H9 (cell line): ENCODE measurements around the gene RPS21. TPM values are rescaled to one million over a fixed set of nuclear protein-coding genes. Genes with fewer than 3 reads are reported as not detected.

Experiments used
- DNase-seq: peaks from one replicate; pipeline ENCODE4 v3.0.0-alpha.2; 2017
- H2AFZ ChIP-seq: one replicate; pipeline ENCODE4 v1.6.1; 2013; ENCODE audit warnings: mild to moderate bottlenecking, low read length, control low read depth, moderate library complexity
- H2AK5ac ChIP-seq: 2 replicates; pipeline ENCODE4 v1.6.1; 2013; ENCODE audit warnings: low read length, control low read depth, mixed read lengths; ENCODE audit not compliant: insufficient read length
- H2BK120ac ChIP-seq: one replicate; pipeline ENCODE4 v1.6.1; 2013; ENCODE audit warnings: low read depth, mild to moderate bottlenecking, low read length, control low read depth, inconsistent platforms; ENCODE audit not compliant: poor library complexity, severe bottlenecking
- H2BK12ac ChIP-seq: 2 replicates; pipeline ENCODE4 v1.6.1; 2013; ENCODE audit warnings: low read length, control low read depth, mixed read lengths, low read depth; ENCODE audit not compliant: insufficient read length
- H2BK15ac ChIP-seq: 2 replicates; pipeline ENCODE4 v1.6.1; 2013; ENCODE audit warnings: low read depth, low read length, control low read depth
- H2BK20ac ChIP-seq: one replicate; pipeline ENCODE4 v1.6.1; 2013; ENCODE audit warnings: low read depth, mild to moderate bottlenecking, low read length, control low read depth, inconsistent platforms; ENCODE audit not compliant: poor library complexity, severe bottlenecking
- H2BK5ac ChIP-seq: 2 replicates; pipeline ENCODE4 v1.6.1; 2013; ENCODE audit warnings: low read length, control low read depth, mixed read lengths; ENCODE audit not compliant: insufficient read length
- H3K14ac ChIP-seq: 2 replicates; pipeline ENCODE4 v1.6.1; 2013; ENCODE audit warnings: low read length, control low read depth; ENCODE audit not compliant: insufficient read depth
- H3K18ac ChIP-seq: 2 replicates; pipeline ENCODE4 v1.6.1; 2013; ENCODE audit warnings: low read depth, mild to moderate bottlenecking, mixed read lengths, low read length, control low read depth; ENCODE audit not compliant: insufficient read length
- H3K23ac ChIP-seq: 2 replicates; pipeline ENCODE4 v1.6.1; 2013; ENCODE audit warnings: low read length, control low read depth, mixed read lengths, low read depth; ENCODE audit not compliant: insufficient read length
- H3K23me2 ChIP-seq: 2 replicates; pipeline ENCODE4 v1.6.1; 2013; ENCODE audit warnings: low read depth, mild to moderate bottlenecking, mixed read lengths, low read length, control low read depth; ENCODE audit not compliant: insufficient read length, poor library complexity, severe bottlenecking
- H3K27ac ChIP-seq: 2 replicates; pipeline ENCODE4 v1.5.1; 2013; ENCODE audit warnings: low read length, control low read depth, mixed read lengths, low read depth; ENCODE audit not compliant: insufficient read length
- H3K27me3 ChIP-seq: 2 replicates; pipeline ENCODE4 v1.6.1; 2013; ENCODE audit warnings: low read length, control low read depth, inconsistent platforms; ENCODE audit not compliant: insufficient read depth
- H3K4ac ChIP-seq: 2 replicates; pipeline ENCODE4 v1.6.1; 2013; ENCODE audit warnings: low read depth, mild to moderate bottlenecking, control low read depth, inconsistent platforms, low read length, moderate library complexity
- H3K4me1 ChIP-seq: 2 replicates; pipeline ENCODE4 v1.6.1; 2013; ENCODE audit warnings: low read length, control low read depth, inconsistent platforms; ENCODE audit not compliant: insufficient read depth
- H3K4me2 ChIP-seq: 2 replicates; pipeline ENCODE4 v1.6.1; 2013; ENCODE audit warnings: low read length, control low read depth, mixed read lengths; ENCODE audit not compliant: insufficient read length, insufficient read depth
- H3K56ac ChIP-seq: 2 replicates; pipeline ENCODE4 v1.6.1; 2013; ENCODE audit warnings: low read depth, mild to moderate bottlenecking, mixed read lengths, low read length, control low read depth; ENCODE audit not compliant: insufficient read length
- H3K79me1 ChIP-seq: 2 replicates; pipeline ENCODE4 v1.6.1; 2013; ENCODE audit warnings: low read depth, mild to moderate bottlenecking, moderate library complexity, low read length, control low read depth, inconsistent platforms; ENCODE audit not compliant: insufficient read depth, poor library complexity, severe bottlenecking
- H3K79me2 ChIP-seq: 2 replicates; pipeline ENCODE4 v1.6.1; 2013; ENCODE audit warnings: low read length, control low read depth, inconsistent platforms; ENCODE audit not compliant: insufficient read depth
- H3K9ac ChIP-seq: 2 replicates; pipeline ENCODE4 v1.6.1; 2013; ENCODE audit warnings: low read length, control low read depth, mixed read lengths; ENCODE audit not compliant: insufficient read length; ENCODE audit errors: extremely low read depth
- H3K9me3 ChIP-seq: one replicate; pipeline ENCODE4 v1.6.1; 2013; ENCODE audit warnings: low read depth, low read length, inconsistent platforms; ENCODE audit not compliant: control insufficient read depth
- H3T11ph ChIP-seq: one replicate; pipeline ENCODE4 v1.6.1; 2013; ENCODE audit warnings: mild to moderate bottlenecking, low read length, control low read depth, inconsistent platforms
- H4K20me1 ChIP-seq: one replicate; pipeline ENCODE4 v1.6.1; 2013; ENCODE audit not compliant: control insufficient read depth, insufficient read length, insufficient read depth
- H4K5ac ChIP-seq: 2 replicates; pipeline ENCODE4 v1.6.1; 2013; ENCODE audit warnings: low read depth, mild to moderate bottlenecking, mixed read lengths, low read length, control low read depth; ENCODE audit not compliant: insufficient read length
- H4K8ac ChIP-seq: replicated peaks from 2 replicates; pipeline ENCODE4 v1.6.1; 2013; ENCODE audit warnings: low read length, control low read depth, mixed read lengths, low read depth; ENCODE audit not compliant: insufficient read length
- H4K91ac ChIP-seq: 2 replicates; pipeline ENCODE4 v1.6.1; 2013; ENCODE audit warnings: low read depth, mild to moderate bottlenecking, moderate library complexity, mixed read lengths, low read length, control low read depth; ENCODE audit not compliant: insufficient read length
- H3K27ac Mint-ChIP-seq, 3 experiments: 2 replicates in 2 of 3; 3 replicates in 1 of 3; pipeline ENCODE4 v1.8.0; 2020 to 2021; ENCODE audit warnings: mixed read lengths in 3 of 3, mild to moderate bottlenecking in 1 of 3, moderate library complexity in 1 of 3
- H3K27me3 Mint-ChIP-seq: 2 replicates; pipeline ENCODE4 v1.8.0; 2021; ENCODE audit warnings: low read depth, mild to moderate bottlenecking, moderate library complexity, mixed read lengths
- H3K36me3 Mint-ChIP-seq, 3 experiments: 2 replicates in 2 of 3; 3 replicates in 1 of 3; pipeline ENCODE4 v1.8.0; 2020 to 2021; ENCODE audit warnings: low read depth in 3 of 3, mixed read lengths in 3 of 3; ENCODE audit not compliant: insufficient read depth in 1 of 3
- H3K4me1 Mint-ChIP-seq, 2 experiments: 2 replicates each; pipeline ENCODE4 v1.8.0; 2020; ENCODE audit warnings: mixed read lengths in 2 of 2
- H3K4me3 Mint-ChIP-seq, 2 experiments: 2 replicates in 1 of 2; 3 replicates in 1 of 2; pipeline ENCODE4 v1.8.0; 2020 to 2021; ENCODE audit warnings: mild to moderate bottlenecking in 2 of 2, mixed read lengths in 2 of 2, moderate library complexity in 1 of 2
- H3K9me3 Mint-ChIP-seq, 2 experiments: 2 replicates in 1 of 2; 3 replicates in 1 of 2; pipeline ENCODE4 v1.8.0; 2020; ENCODE audit warnings: mild to moderate bottlenecking in 2 of 2, mixed read lengths in 2 of 2, moderate library complexity in 1 of 2
- whole genome bisulfite sequencing: extraction: QIAGEN DNeasy Blood & Tissue Kit; methylation state at CpG from one replicate; pipeline ENCODE4 v1.1.7; 2013; ENCODE audit warnings: missing lambda C conversion rate, low lambda C conversion rate, mixed read lengths; ENCODE audit not compliant: insufficient read length; ENCODE audit errors: extremely low coverage; 5-methylcytosine and 5-hydroxymethylcytosine counted together
- total RNA-seq: library from RNA; stranded (reverse); gene quantifications from 2 replicates; pipeline ENCODE4 v1.2.1, GENCODE V29; 2021
- TF ChIP-seq, protein P1 (sequence below): fragments of 200-600 bp; sonication (generic); conservative IDR thresholded peaks from 3 replicates; pipeline ENCODE4 v1.8.0; 2021; ENCODE audit warnings: antibody characterized with exemption, mild to moderate bottlenecking

RPS21 gene
- total RNA-seq, 1 experiment from 2014 or later, result 1,715 TPM

DNA sequence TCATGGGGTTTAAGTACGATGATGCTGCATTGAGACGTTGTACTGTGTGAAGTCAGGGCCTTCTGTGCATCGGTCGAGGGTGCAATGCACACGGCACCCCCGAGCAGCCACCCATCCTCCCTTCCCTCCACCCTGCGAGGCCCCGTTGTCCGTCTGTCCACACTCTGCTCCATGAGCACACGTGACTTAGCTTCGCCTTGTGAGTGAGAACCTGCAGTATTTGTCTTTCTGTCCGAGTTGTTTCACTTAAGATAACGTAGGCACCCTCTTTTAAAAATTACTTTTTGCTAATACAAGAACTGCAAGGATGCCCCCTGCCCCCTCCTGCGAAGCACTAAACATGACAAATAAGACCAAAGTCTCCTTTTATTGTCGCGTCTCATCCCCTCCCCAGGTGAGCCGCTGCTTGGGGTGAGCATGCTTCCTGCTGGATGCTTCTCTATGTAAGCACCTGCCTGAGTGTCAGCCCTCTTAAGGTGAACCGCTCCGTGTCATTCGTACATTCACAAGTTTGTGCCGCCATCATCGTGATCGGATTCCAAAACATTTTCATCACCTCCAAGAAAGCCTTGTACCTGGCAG lies 44.1 kb downstream of the RPS21 start:
- Mint-ChIP-seq H3K27me3 (peaks cover 39% of the 10 kb centered on the region), H3K36me3 (no peaks in the 10 kb centered on the region), H3K27ac (no peak overlapping the region), H3K4me1 (peaks cover 21 to 47% of the 10 kb centered on the region in 2 experiments), H3K4me3 (peak overlapping the region in 1 of 2 experiments; percentile 46; a peak in 1 of 5 replicates), H3K9me3 (no peaks in the 10 kb centered on the region)
- Histone ChIP-seq H2BK120ac (no peak overlapping the region), H3T11ph (no peak overlapping the region), H2BK15ac (no peak overlapping the region), H3K4ac (no peak overlapping the region), H3K79me1 (no peaks in the 10 kb centered on the region), H3K56ac (no peak overlapping the region), H3K9me3 (no peaks in the 10 kb centered on the region), H3K27ac (no peak overlapping the region), H4K5ac (no peak overlapping the region), H2AK5ac (no peak overlapping the region), H4K8ac (no peak overlapping the region), H3K4me1 (peaks cover 3% of the 10 kb centered on the region; the same call in 1 of the 2 replicates), H3K23ac (no peak overlapping the region), H2AFZ (no peak overlapping the region), H3K4me2 (no peak overlapping the region), H4K91ac (no peak overlapping the region), H4K20me1 (no peaks in the 10 kb centered on the region), H2BK20ac (no peak overlapping the region), H3K9ac (no peak overlapping the region), H2BK5ac (no peak overlapping the region), H3K23me2 (no peaks in the 10 kb centered on the region), H2BK12ac (no peak overlapping the region), H3K27me3 (no peaks in the 10 kb centered on the region), H3K79me2 (no peaks in the 10 kb centered on the region), H3K18ac (no peak overlapping the region), H3K14ac (no peak overlapping the region)
- TF ChIP-seq, protein P1, sequence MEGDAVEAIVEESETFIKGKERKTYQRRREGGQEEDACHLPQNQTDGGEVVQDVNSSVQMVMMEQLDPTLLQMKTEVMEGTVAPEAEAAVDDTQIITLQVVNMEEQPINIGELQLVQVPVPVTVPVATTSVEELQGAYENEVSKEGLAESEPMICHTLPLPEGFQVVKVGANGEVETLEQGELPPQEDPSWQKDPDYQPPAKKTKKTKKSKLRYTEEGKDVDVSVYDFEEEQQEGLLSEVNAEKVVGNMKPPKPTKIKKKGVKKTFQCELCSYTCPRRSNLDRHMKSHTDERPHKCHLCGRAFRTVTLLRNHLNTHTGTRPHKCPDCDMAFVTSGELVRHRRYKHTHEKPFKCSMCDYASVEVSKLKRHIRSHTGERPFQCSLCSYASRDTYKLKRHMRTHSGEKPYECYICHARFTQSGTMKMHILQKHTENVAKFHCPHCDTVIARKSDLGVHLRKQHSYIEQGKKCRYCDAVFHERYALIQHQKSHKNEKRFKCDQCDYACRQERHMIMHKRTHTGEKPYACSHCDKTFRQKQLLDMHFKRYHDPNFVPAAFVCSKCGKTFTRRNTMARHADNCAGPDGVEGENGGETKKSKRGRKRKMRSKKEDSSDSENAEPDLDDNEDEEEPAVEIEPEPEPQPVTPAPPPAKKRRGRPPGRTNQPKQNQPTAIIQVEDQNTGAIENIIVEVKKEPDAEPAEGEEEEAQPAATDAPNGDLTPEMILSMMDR, result no peak
- DNase-seq, result no peak
- no CpG with 5 or more reads among the region's 23 CpGs for WGBS
